ENCODE data around the gene C2orf49.
A peak's percentile ranks its signal among the peaks of the same experiment; 100 is the strongest.

C2orf49 gene

GRCh38 chr2:105361102-105361889 lies 24.0 kb downstream of the C2orf49 start:
- Mint-ChIP-seq H3K27me3 (peaks cover 5% of the 10 kb centered on the region), H3K27ac (peak overlapping the region; percentile 4), H3K4me1 (peaks cover 31% of the 10 kb centered on the region), H3K9me3 (peaks cover 5% of the 10 kb centered on the region), H3K4me3 (no peak overlapping the region), H3K36me3 (peaks cover 30% of the 10 kb centered on the region)
- CTCF ChIA-PET, result interaction anchor here (1.0 to 2.3 kb wide), 2 partner anchors 17 to 160 kb away, joined by 3 to 7 read pairs; no protein-coding TSS in a partner anchor
- peak; percentile 70 for DNase-seq

GRCh38 chr2:105362862-105363591 lies 25.7 kb downstream of the C2orf49 start:
- DNase-seq, result no peak
- Mint-ChIP-seq H3K4me3 (no peak overlapping the region), H3K27ac (no peak overlapping the region), H3K4me1 (peaks cover 31% of the 10 kb centered on the region), H3K36me3 (peaks cover 18% of the 10 kb centered on the region), H3K27me3 (peaks cover 5% of the 10 kb centered on the region), H3K9me3 (no peaks in the 10 kb centered on the region)
- CTCF ChIA-PET, result interaction anchor here (0.8 to 2.3 kb wide), 3 partner anchors 156 to 181 kb away, joined by 3 to 7 read pairs (median 7); no protein-coding TSS in a partner anchor

DNA sequence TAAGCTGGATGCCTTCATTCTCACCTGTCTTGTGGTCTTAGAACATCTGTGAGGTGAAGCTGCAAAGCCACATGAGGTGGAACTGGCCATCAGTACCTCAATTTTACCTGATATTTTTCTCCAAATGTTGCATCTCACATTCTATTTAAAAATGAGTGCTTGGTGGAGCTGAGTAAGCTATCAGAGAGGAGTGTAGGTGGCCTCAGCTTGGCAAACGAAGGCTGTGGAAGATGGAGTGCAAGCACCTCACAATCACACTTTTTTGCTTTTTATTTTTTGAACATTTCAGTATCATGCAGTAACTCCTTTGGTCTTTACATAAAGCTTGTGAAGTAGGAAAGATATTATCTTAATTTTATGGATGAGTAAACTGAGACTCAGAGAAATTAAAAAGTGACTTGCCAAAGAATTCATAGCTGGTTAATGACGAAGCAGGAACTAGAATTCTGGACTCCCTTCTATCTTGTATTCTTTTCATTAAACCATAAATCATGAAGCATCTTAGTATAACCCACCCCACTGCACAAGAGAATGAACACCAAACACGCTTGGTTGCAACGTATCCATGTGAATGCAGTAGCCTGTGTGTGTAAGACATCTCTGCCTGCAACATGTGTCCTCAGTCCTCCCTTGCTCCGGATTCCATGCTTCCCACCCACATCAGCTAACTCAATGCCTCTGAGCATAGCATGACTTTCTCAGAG lies 27.2 kb downstream of the C2orf49 start:
- Mint-ChIP-seq H3K9me3 (no peaks in the 10 kb centered on the region), H3K36me3 (peaks cover 11% of the 10 kb centered on the region), H3K27ac (no peak overlapping the region), H3K4me1 (peaks cover 32% of the 10 kb centered on the region), H3K4me3 (no peak overlapping the region), H3K27me3 (peaks cover 6% of the 10 kb centered on the region)
- CTCF ChIA-PET, result interaction anchor here (2.0 kb wide), 1 partner anchor 154 kb away, joined by 7 read pairs; no protein-coding TSS in a partner anchor
- DNase-seq, result no peak

- Mint-ChIP-seq H3K27ac (no peak overlapping the region), H3K27me3 (peaks cover 11% of the 10 kb centered on the region), H3K4me1 (peaks cover 38% of the 10 kb centered on the region), H3K9me3 (no peaks in the 10 kb centered on the region), H3K4me3 (no peak overlapping the region), H3K36me3 (peaks cover 7% of the 10 kb centered on the region)
- DNase-seq, result no peak
- CTCF ChIA-PET, result no interaction called here
These were observed 27.9 kb downstream of the C2orf49 start for GRCh38 chr2:105365206-105365605.

DNA sequence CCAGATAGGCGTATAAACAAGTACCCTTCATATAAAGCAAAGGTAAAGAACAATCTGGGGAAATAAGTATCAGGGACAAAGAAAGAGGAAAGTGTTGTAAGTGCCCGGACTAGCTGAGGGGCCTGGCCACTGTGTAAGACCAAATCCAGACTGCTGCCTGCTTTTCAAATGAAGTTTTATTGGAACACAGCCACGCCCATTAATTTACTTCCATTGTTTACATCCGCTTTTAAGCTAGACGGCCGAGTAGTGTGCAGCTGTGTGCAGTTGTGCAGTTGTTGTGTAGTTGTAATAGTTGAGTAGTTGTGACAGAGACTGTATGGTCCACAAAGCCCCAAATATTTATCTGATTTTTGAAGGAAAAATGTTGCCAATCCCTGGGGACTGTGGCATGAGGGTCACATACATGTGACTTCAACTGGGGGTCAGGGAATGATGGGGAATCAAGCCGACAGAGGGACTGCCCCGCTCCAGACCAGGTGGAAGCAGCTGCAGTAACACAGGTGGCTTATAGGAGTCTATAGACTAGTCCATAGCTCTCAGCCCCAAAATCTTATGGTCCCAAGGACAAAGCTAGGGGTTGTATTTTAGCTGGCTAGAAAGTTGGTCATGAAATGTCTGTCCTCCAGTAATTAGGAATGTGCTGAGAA lies 31.5 kb downstream of the C2orf49 start:
- Mint-ChIP-seq H3K36me3 (no peaks in the 10 kb centered on the region), H3K27ac (no peak overlapping the region), H3K9me3 (no peaks in the 10 kb centered on the region), H3K4me1 (peaks cover 14% of the 10 kb centered on the region), H3K4me3 (no peak overlapping the region), H3K27me3 (peaks cover 11% of the 10 kb centered on the region)
- DNase-seq, result no peak
- CTCF ChIA-PET, result interaction anchor here (0.7 to 4.2 kb wide), 12 partner anchors 11 to 729 kb away, joined by 3 to 65 read pairs (median 4); partner anchors contain the start of gene C2orf49

GRCh38 chr2:105369777-105370690 lies 32.7 kb downstream of the C2orf49 start:
- H3K27ac Mint-ChIP-seq, result no peak overlapping the region
- H3K4me3 Mint-ChIP-seq, result no peak overlapping the region

DNA sequence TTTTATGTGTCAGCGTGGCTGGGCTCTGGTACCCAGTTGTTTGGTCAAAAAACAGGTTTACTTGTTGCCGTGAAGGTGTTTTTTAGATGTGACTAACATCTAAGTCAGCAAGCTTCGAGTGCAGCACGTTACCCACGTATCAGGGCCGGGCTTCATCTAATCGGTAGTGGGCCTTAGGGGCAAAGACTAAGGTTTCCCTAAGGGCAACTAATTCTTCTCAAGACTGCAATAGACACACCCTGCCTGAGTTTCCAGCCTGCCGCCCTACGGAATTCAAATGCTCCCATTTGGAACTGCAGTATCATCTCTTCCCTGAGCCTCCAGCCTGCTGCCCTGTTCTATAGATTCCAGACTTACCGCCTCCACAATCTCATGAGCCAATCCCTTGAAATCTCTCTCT lies 33.8 kb downstream of the C2orf49 start:
- Mint-ChIP-seq H3K4me1 (peaks cover 17% of the 10 kb centered on the region), H3K27me3 (peaks cover 6% of the 10 kb centered on the region), H3K27ac (no peak overlapping the region), H3K4me3 (no peak overlapping the region), H3K9me3 (no peaks in the 10 kb centered on the region), H3K36me3 (no peaks in the 10 kb centered on the region)
- CTCF ChIA-PET, result interaction anchor here (0.8 to 1.3 kb wide), 4 partner anchors 22 to 150 kb away, joined by 3 to 7 read pairs (median 4); no protein-coding TSS in a partner anchor
- no peak for DNase-seq

More at GRCh38 chr2:105369777-105370690, 32.7 kb downstream of the C2orf49 start:
- peak; percentile 93 for DNase-seq
- Mint-ChIP-seq H3K4me1 (peaks cover 17% of the 10 kb centered on the region), H3K36me3 (no peaks in the 10 kb centered on the region), H3K27me3 (peaks cover 8% of the 10 kb centered on the region), H3K9me3 (no peaks in the 10 kb centered on the region)
- CTCF ChIA-PET, result interaction anchor here (0.8 to 4.2 kb wide), 10 partner anchors 12 to 177 kb away, joined by 3 to 65 read pairs (median 4); partner anchors contain the start of gene C2orf49

DNA sequence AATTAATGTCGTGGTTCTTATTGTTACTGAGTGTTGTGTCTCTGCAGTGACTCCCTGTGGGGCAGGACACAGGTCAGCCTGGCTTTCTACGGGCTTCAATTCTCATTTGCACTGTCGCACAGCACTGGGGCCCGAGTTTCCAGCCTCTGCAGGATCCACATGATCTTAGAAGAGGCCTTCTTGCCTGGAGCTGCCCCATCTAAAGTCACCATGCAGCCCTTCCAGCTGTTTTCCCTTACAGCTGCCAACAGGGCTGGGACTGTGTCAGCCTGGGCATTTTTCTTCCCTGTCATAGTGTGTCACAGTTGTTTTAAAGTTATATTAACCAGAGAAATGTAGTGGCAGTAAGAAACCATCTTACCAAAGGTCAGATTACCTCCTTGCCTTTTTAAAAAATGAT lies 34.5 kb downstream of the C2orf49 start:
- H3K27ac Mint-ChIP-seq, result no peak overlapping the region
- H3K27me3 Mint-ChIP-seq, result peaks cover 6% of the 10 kb centered on the region
- DNase-seq, result no peak
- no peak overlapping the region for H3K4me3 Mint-ChIP-seq
- peaks cover 17% of the 10 kb centered on the region for H3K4me1 Mint-ChIP-seq
- H3K36me3 Mint-ChIP-seq, result no peaks in the 10 kb centered on the region
- no peaks in the 10 kb centered on the region for H3K9me3 Mint-ChIP-seq
- CTCF ChIA-PET, result interaction anchor here (0.8 to 1.2 kb wide), 2 partner anchors 22 to 150 kb away, joined by 3 to 4 read pairs; no protein-coding TSS in a partner anchor

- Mint-ChIP-seq H3K4me1 (peaks cover 17% of the 10 kb centered on the region), H3K4me3 (no peak overlapping the region), H3K36me3 (no peaks in the 10 kb centered on the region), H3K27ac (peak overlapping the region; percentile 71), H3K27me3 (peaks cover 6% of the 10 kb centered on the region), H3K9me3 (no peaks in the 10 kb centered on the region)
- no peak for DNase-seq
- CTCF ChIA-PET, result interaction anchor here (1.3 kb wide), 1 partner anchor 145 kb away, joined by 4 read pairs; no protein-coding TSS in a partner anchor
These were observed 36.0 kb downstream of the C2orf49 start for GRCh38 chr2:105373344-105373781.

DNA sequence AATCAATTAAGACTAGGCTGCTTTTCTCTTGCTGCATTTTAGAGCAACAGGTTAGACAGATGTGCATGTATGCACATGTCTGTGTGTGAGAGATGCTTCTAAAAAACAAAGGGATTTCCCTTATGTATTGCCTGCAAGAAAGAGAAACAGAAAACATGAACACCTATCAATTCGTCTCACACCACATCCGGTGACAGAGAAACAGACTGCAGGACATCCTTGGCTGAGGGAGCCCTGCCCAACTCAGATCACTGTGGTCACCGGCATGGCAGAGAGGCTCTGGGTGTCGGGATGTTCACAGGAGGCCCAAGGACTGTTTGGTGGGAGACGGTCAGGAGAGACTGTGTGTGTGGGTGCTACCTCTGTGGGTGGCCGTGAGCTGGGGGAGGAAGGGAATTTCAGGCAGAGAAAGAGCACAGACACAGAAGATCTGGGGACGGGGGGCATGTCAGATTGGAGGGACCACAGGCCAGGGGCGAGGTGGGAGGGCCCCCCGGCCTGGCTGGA lies 36.6 kb downstream of the C2orf49 start:
- peak; percentile 37 for DNase-seq
- CTCF ChIA-PET, result interaction anchor here (1.5 kb wide), 1 partner anchor 145 kb away, joined by 4 read pairs; no protein-coding TSS in a partner anchor
- H3K27me3 Mint-ChIP-seq, result peaks cover 6% of the 10 kb centered on the region
- H3K36me3 Mint-ChIP-seq, result no peaks in the 10 kb centered on the region
- H3K4me1 Mint-ChIP-seq, result peaks cover 17% of the 10 kb centered on the region
- H3K9me3 Mint-ChIP-seq, result no peaks in the 10 kb centered on the region
- peak overlapping the region; percentile 55 for H3K4me3 Mint-ChIP-seq
- H3K27ac Mint-ChIP-seq, result peak overlapping the region; percentile 71

GRCh38 chr2:105375001-105375561 lies 37.7 kb downstream of the C2orf49 start:
- H3K9me3 Mint-ChIP-seq, result no peaks in the 10 kb centered on the region
- no peak overlapping the region for H3K4me3 Mint-ChIP-seq
- CTCF ChIA-PET, result interaction anchor here (0.6 to 1.5 kb wide), 3 partner anchors 8 to 144 kb away, joined by 4 to 6 read pairs (median 4); no protein-coding TSS in a partner anchor
- no peak overlapping the region for H3K27ac Mint-ChIP-seq
- peaks cover 12% of the 10 kb centered on the region for H3K4me1 Mint-ChIP-seq
- peaks cover under 1% of the 10 kb centered on the region for H3K27me3 Mint-ChIP-seq
- no peak for DNase-seq
- no peaks in the 10 kb centered on the region for H3K36me3 Mint-ChIP-seq

- Mint-ChIP-seq H3K9me3 (no peaks in the 10 kb centered on the region), H3K36me3 (no peaks in the 10 kb centered on the region), H3K4me1 (peaks cover 11% of the 10 kb centered on the region), H3K27ac (no peak overlapping the region), H3K4me3 (no peak overlapping the region), H3K27me3 (no peaks in the 10 kb centered on the region)
- CTCF ChIA-PET, result interaction anchor here (1.2 kb wide), 1 partner anchor 9 kb away, joined by 6 read pairs; no protein-coding TSS in a partner anchor
- no peak for DNase-seq
These were observed 38.7 kb downstream of the C2orf49 start for GRCh38 chr2:105376010-105376409.
